Heart left ventricle (tissue), 16 donors: ENCODE results near the gene TAS2R19. TPM values are rescaled to one million over a fixed set of nuclear protein-coding genes. Genes with fewer than 3 reads are reported as not detected.

Source experiments
- ATAC-seq, 4 donors: fragments of 200-7000 bp; cut with Tn5 transposase; one replicate each; pipeline ENCODE4 v1.9.1; 2020 to 2022; ENCODE audit warnings: moderate library complexity in 4 of 4, mild to moderate bottlenecking in 3 of 4, moderate number of reproducible peaks in 1 of 4
- DNase-seq, 5 donors: peaks; one replicate each; pipeline ENCODE4 v3.0.0-alpha.2; 2020
- H3K27ac ChIP-seq, 12 donors: fragments of 200-600 bp; sonication (generic) in 4 of 12; one replicate each; pipeline versions ENCODE4 v1.5.0 to v1.8.0; 2016 to 2022; ENCODE audit warnings: mild to moderate bottlenecking in 2 of 12
- H3K27me3 ChIP-seq, 9 donors: fragments of 200-600 bp; sonication (generic) in 2 of 9; one replicate each; pipeline versions ENCODE4 v1.5.1 to v1.8.0; 2016 to 2022; ENCODE audit warnings: mild to moderate bottlenecking in 3 of 9
- H3K36me3 ChIP-seq, 9 donors: fragments of 200-600 bp; sonication (generic) in 2 of 9; one replicate each; pipeline versions ENCODE4 v1.5.0 to v1.8.0; 2018 to 2022; ENCODE audit warnings: mild to moderate bottlenecking in 2 of 9
- H3K4me1 ChIP-seq, 12 donors: fragments of 200-600 bp; sonication (generic) in 4 of 12; one replicate each; pipeline versions ENCODE4 v1.5.0 to v1.8.0; 2016 to 2022; ENCODE audit warnings: mild to moderate bottlenecking in 3 of 12
- H3K4me3 ChIP-seq, 12 donors: fragments of 200-600 bp; sonication (generic) in 4 of 12; one replicate each; pipeline versions ENCODE4 v1.5.0 to v1.8.0; 2017 to 2022; ENCODE audit warnings: mild to moderate bottlenecking in 9 of 12, moderate library complexity in 4 of 12
- H3K9me3 ChIP-seq, 12 donors: fragments of 200-600 bp; sonication (generic) in 4 of 12; one replicate each; pipeline versions ENCODE4 v1.5.0 to v1.8.0; 2016 to 2022; ENCODE audit warnings: mild to moderate bottlenecking in 1 of 12
- CTCF ChIP-seq, 12 donors: fragments of 200-600 bp; sonication (generic) in 4 of 12; IDR thresholded peaks; one replicate each; pipeline versions ENCODE4 v1.5.0 to v1.8.0; 2018 to 2022; ENCODE audit warnings: antibody characterized with exemption in 12 of 12, mild to moderate bottlenecking in 5 of 12
- POLR2A ChIP-seq, 2 donors: fragments of 450-650 bp; IDR thresholded peaks; one replicate each; pipeline ENCODE4 v1.6.1; 2017; ENCODE audit warnings: antibody characterized with exemption in 2 of 2, mild to moderate bottlenecking in 2 of 2, moderate library complexity in 2 of 2
- WGBS, 4 donors: extraction: QIAGEN DNeasy Blood & Tissue Kit in 2 of 4; methylation state at CpG; one replicate each; pipeline versions ENCODE4 v1.1.5 to v1.1.7; 2013 to 2018; 5-methylcytosine and 5-hydroxymethylcytosine counted together
- intact Hi-C, 10 donors: fragments of 100-400 bp; cut with DNase I; formaldehyde crosslinking; loops; one replicate each; pipeline versions ENCODE4 v1.11.1 to v1.14.2; 2022
- polyA plus RNA-seq, 2 donors: library from polyadenylated mRNA; stranded (reverse); fragments of 200-250 nt; gene quantifications; one replicate each; pipeline ENCODE4 v1.2.3, GENCODE V29; 2013
- total RNA-seq, 9 donors: library from RNA; depleted of rRNA in 2 of 9; stranded (reverse); fragments of >200 nt in 2 of 9; fragmentation: NEBNext Ultra II Directional in 3 of 9; extraction: Animal tissue kit (Norgen Biotek cat#: 25700) in 3 of 9; gene quantifications; one replicate each; pipeline versions ENCODE4 v1.1.0 to v1.2.4, GENCODE V29; 2016 to 2023
- donor health status: ischemic (EF 13 %, LVEDD 7.1; RV severe dilation, severe dysfunction).
- donor health status: healthy with polysubstance abuse.
- donor health status: DM: no; HTN: yes; CAD: no.
- donor health status: DM: no; HTN: no; CAD: no.
- donor health status: ischemic (EF 25% LVEDD 6.9; RV normal size, moderate dysfunction).
- donor health status: ischemic (EF 25% LVEDD 5.7; RV mildly dilated, moderate dysfunction).
- donor health status: healthy.
- donor health status: DM: yes; HTN: yes; CAD: no.
- donor health status: ischemic (EF 35%, LVEDD 5.7; RV mildly dilated, moderate dysfunction).
- donor health status: nonischemic (EF 11% LVEDD 7.7; RV severe dilation, severe dysfunction).
- donor health status: DM: yes; HTN: yes; CAD: no.
- donor health status: PGD.
- donor health status: ischemic (EF 29% LVEDD 5.4; RV normal size, mild dysfunction).
- donor health status: nonischemic (EF 23%, LVEDD 6.1; RV moderate dilation, normal function).

The TAS2R19 gene
- total and polyA plus RNA-seq, 11 donors: 0.17 to 2.5 (median 0.85) TPM; not detected in 2

GRCh38 chr12:11014234-11014633 is 8.2 kb downstream of the TAS2R19 start:
- H3K4me1 ChIP-seq: peaks cover 0 to 4% (median 0%) of the 10 kb centered on the region in 12 donors
- no peaks in the 10 kb centered on the region for H3K9me3 ChIP-seq
- H3K27ac ChIP-seq: no peak overlapping the region
- DNase-seq (no peak), ATAC-seq (no peak)
- peaks cover 0 to 2% (median 0%) of the 10 kb centered on the region in 9 donors for H3K36me3 ChIP-seq
- no peak for TF ChIP-seq CTCF (IDR thresholded peaks at IDR 0.05)
- H3K4me3 ChIP-seq: no peak overlapping the region
- H3K27me3 ChIP-seq: no peaks in the 10 kb centered on the region
- intact Hi-C loops: no loop called here

- no peak overlapping the region for H3K4me3 ChIP-seq
- WGBS, 4 donors: 95 to 100% (median 96%) methylated on average over 1 of the region's 1 CpG
- intact Hi-C loops: no loop called here
- H3K4me1 ChIP-seq: no peaks in the 10 kb centered on the region
- no peaks in the 10 kb centered on the region for H3K9me3 ChIP-seq
- ATAC-seq (no peak), DNase-seq (no peak)
- TF ChIP-seq POLR2A (IDR thresholded peaks at IDR 0.05) (no peak), CTCF (IDR thresholded peaks at IDR 0.05) (no peak)
- H3K27me3 ChIP-seq: no peaks in the 10 kb centered on the region
- H3K36me3 ChIP-seq: no peaks in the 10 kb centered on the region
- no peak overlapping the region for H3K27ac ChIP-seq
These were observed 14.8 kb downstream of the TAS2R19 start for GRCh38 chr12:11007608-11008007.

- peaks cover 0 to 7% (median 0%) of the 10 kb centered on the region in 12 donors for H3K9me3 ChIP-seq
- peaks cover 0 to 6% (median 0%) of the 10 kb centered on the region in 12 donors for H3K4me1 ChIP-seq
- no peak for TF ChIP-seq CTCF (IDR thresholded peaks at IDR 0.05)
- no peak for TF ChIP-seq POLR2A (IDR thresholded peaks at IDR 0.05)
- no peak for ATAC-seq
- peaks cover 0 to 11% (median 0%) of the 10 kb centered on the region in 9 donors for H3K36me3 ChIP-seq
- DNase-seq: no peak
- intact Hi-C loops: no loop called here
- no peak within 1 kb of the TSS for H3K27ac ChIP-seq
- H3K4me3 ChIP-seq: no peak within 1 kb of the TSS
- no peaks in the 10 kb centered on the region for H3K27me3 ChIP-seq
These were observed 24.2 kb downstream of the TAS2R19 start, which contains the start of gene TAS2R20 for GRCh38 chr12:10998204-10998603. Gene TAS2R20, minus strand, starts transcription at chr12:10998304. Its CDS starts 429 bp downstream, at chr12:10997875.

GRCh38 chr12:10994307-10994706 is 28.1 kb downstream of the TAS2R19 start:
- no peaks in the 10 kb centered on the region for H3K27me3 ChIP-seq
- DNase-seq (no peak), ATAC-seq (no peak)
- WGBS, 4 donors: 63 to 87% (median 70%) methylated on average over 3 of the region's 3 CpGs
- peaks cover 0 to 6% (median 0%) of the 10 kb centered on the region in 12 donors for H3K4me1 ChIP-seq
- intact Hi-C loops: no loop called here
- no peak overlapping the region for H3K4me3 ChIP-seq
- H3K27ac ChIP-seq: no peak overlapping the region
- H3K36me3 ChIP-seq: peaks cover 0 to 11% (median 0%) of the 10 kb centered on the region in 9 donors
- H3K9me3 ChIP-seq: peaks cover 0 to 10% (median 0%) of the 10 kb centered on the region in 12 donors
- TF ChIP-seq CTCF (IDR thresholded peaks at IDR 0.05): no peak
- TF ChIP-seq POLR2A (IDR thresholded peaks at IDR 0.05): no peak
